NOMO-1 (cell line): Measurements from ENCODE around the gene SLC10A7.

Experiments
- DNase-seq, 2 experiments: peaks; one replicate each; lab custom pipeline; 2025; ENCODE audit not compliant: unreplicated experiment in 2 of 2; lab: John Stamatoyannopoulos, UW

The SLC10A7 gene

GRCh38 chr4:146521541-146522097, at the start of gene SLC10A7:
Gene SLC10A7, minus strand, starts transcription at chr4:146521940. Its CDS starts 223 bp downstream, at chr4:146521717.
- peak; percentile 61 to 69 for DNase-seq

- no peak for DNase-seq
Observed at GRCh38 chr4:146567396-146567795, 45.7 kb upstream of the SLC10A7 start.

GRCh38 chr4:146564492-146564891, 42.8 kb upstream of the SLC10A7 start:
- DNase-seq = no peak

GRCh38 chr4:146550161-146550560, 28.4 kb upstream of the SLC10A7 start:
- peak; percentile 4 to 58 for DNase-seq

GRCh38 chr4:146548443-146548842, 26.7 kb upstream of the SLC10A7 start:
- DNase-seq = no peak

GRCh38 chr4:146545102-146545501, 23.4 kb upstream of the SLC10A7 start:
- DNase-seq = peak in 1 of 2 experiments; percentile 5

- no peak for DNase-seq
Observed at GRCh38 chr4:146534178-146534577, 12.4 kb upstream of the SLC10A7 start.

- DNase-seq = no peak
Observed at GRCh38 chr4:146525754-146526153, 4.0 kb upstream of the SLC10A7 start.

- no peak for DNase-seq
Observed at GRCh38 chr4:146524663-146525062, 2.9 kb upstream of the SLC10A7 start.

GRCh38 chr4:146522869-146523205, 1.1 kb upstream of the SLC10A7 start:
- peak in 1 of 2 experiments; percentile 41 for DNase-seq

- peak; percentile 76 for DNase-seq
Observed at GRCh38 chr4:146522098-146522868, 543 bp upstream of the SLC10A7 start.

GRCh38 chr4:146520896-146521540, 722 bp downstream of the SLC10A7 start:
- peak; percentile 39 to 59 for DNase-seq

GRCh38 chr4:146514651-146515357, 6.9 kb downstream of the SLC10A7 start:
- no peak for DNase-seq

GRCh38 chr4:146513548-146513947, 8.2 kb downstream of the SLC10A7 start:
- DNase-seq = no peak

GRCh38 chr4:146511381-146511780, 10.4 kb downstream of the SLC10A7 start:
- DNase-seq = peak in 1 of 2 experiments; percentile 18

- no peak for DNase-seq
Observed at GRCh38 chr4:146510942-146511341, 10.8 kb downstream of the SLC10A7 start.

GRCh38 chr4:146508229-146508939, 13.4 kb downstream of the SLC10A7 start:
- no peak for DNase-seq

GRCh38 chr4:146507632-146508031, 14.1 kb downstream of the SLC10A7 start:
- no peak for DNase-seq

GRCh38 chr4:146506272-146506671, 15.5 kb downstream of the SLC10A7 start:
- DNase-seq = no peak

GRCh38 chr4:146500216-146500615, 21.5 kb downstream of the SLC10A7 start:
- DNase-seq = no peak

GRCh38 chr4:146498291-146498690, 23.4 kb downstream of the SLC10A7 start:
- no peak for DNase-seq
